HG03095 (cell line): ENCODE measurements around the gene KIF5C.

Experiments used
- ATAC-seq: cut with Tn5 transposase; IDR thresholded peaks from one replicate; pipeline ENCODE4 v1.9.1; 2021; ENCODE audit warnings: moderate library complexity; ENCODE audit not compliant: unreplicated experiment

KIF5C gene

GRCh38 chr2:148984449-148984848, 109.4 kb downstream of the KIF5C start:
- ATAC-seq = no peak

- no peak for ATAC-seq
Measured at GRCh38 chr2:148987286-148987685, 112.3 kb downstream of the KIF5C start.

GRCh38 chr2:148988337-148988736, 113.3 kb downstream of the KIF5C start:
- ATAC-seq = no peak

GRCh38 chr2:148989882-148990493, 115.0 kb downstream of the KIF5C start:
- peak; percentile 81 for ATAC-seq

GRCh38 chr2:148990968-148991367, 115.9 kb downstream of the KIF5C start:
- ATAC-seq = no peak

- ATAC-seq = no peak
Measured at GRCh38 chr2:148992448-148992847, 117.4 kb downstream of the KIF5C start.

- ATAC-seq = no peak
Measured at GRCh38 chr2:148993351-148993750, 118.3 kb downstream of the KIF5C start.

GRCh38 chr2:148994341-148994740, 119.3 kb downstream of the KIF5C start:
- ATAC-seq = no peak

GRCh38 chr2:148996805-148997204, 121.8 kb downstream of the KIF5C start:
- no peak for ATAC-seq

GRCh38 chr2:148998165-148998830, 123.3 kb downstream of the KIF5C start:
- no peak for ATAC-seq

GRCh38 chr2:148998831-148999200, 123.8 kb downstream of the KIF5C start:
- ATAC-seq = no peak

GRCh38 chr2:148999451-148999921, 124.5 kb downstream of the KIF5C start:
- ATAC-seq = no peak

- no peak for ATAC-seq
Measured at GRCh38 chr2:149000158-149000938, 125.3 kb downstream of the KIF5C start.

GRCh38 chr2:149001496-149001895, 126.5 kb downstream of the KIF5C start:
- ATAC-seq = no peak

GRCh38 chr2:149002378-149002890, 127.4 kb downstream of the KIF5C start:
- ATAC-seq = no peak

GRCh38 chr2:149002891-149003740, 128.1 kb downstream of the KIF5C start:
- ATAC-seq = no peak

- no peak for ATAC-seq
Measured at GRCh38 chr2:149004836-149005235, 129.8 kb downstream of the KIF5C start.

GRCh38 chr2:149005471-149006077, 130.5 kb downstream of the KIF5C start:
- ATAC-seq = no peak

- ATAC-seq = no peak
Measured at GRCh38 chr2:149006883-149007543, 132.0 kb downstream of the KIF5C start.

- no peak for ATAC-seq
Measured at GRCh38 chr2:149008381-149008780, 133.4 kb downstream of the KIF5C start.
